Astrocyte of the cerebellum (primary cell): ENCODE data around the gene TMPRSS4.

ENCODE experiments used
- DNase-seq: peaks from one replicate; pipeline ENCODE4 v3.0.0-alpha.2; 2011; ENCODE audit warnings: low read depth
- H3K4me3 ChIP-seq: 2 replicates; pipeline ENCODE4 v1.5.1; 2011; ENCODE audit warnings: mild to moderate bottlenecking, low read depth, low read length, moderate library complexity
- CTCF ChIP-seq: IDR thresholded peaks from 2 replicates; pipeline ENCODE4 v1.5.1; 2012; ENCODE audit warnings: low read length, low read depth, moderate library complexity, mild to moderate bottlenecking; ENCODE audit errors: missing control alignments
- in situ Hi-C: cut with HindIII; loops from 2 replicates; pipeline ENCODE4 v1.10.0; 2017; ENCODE audit warnings: low sequenced_read_pairs

The TMPRSS4 gene

DNA sequence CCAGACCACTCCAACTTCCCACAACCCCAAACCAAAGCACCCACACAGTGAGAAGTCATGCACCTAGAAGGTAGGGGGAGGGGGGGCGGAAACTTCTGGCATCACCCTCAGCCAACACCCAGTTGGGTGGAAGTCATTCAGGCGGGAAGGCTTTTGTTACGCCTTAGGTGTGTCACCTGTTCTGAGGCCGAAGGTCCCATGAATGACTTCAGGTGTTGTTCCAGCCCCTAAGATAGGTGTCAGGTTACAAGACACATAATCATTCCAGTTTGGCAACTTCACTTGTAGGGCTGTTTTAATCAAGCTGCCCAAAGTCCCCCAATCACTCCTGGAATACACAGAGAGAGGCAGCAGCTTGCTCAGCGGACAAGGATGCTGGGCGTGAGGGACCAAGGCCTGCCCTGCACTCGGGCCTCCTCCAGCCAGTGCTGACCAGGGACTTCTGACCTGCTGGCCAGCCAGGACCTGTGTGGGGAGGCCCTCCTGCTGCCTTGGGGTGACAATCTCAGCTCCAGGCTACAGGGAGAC, at the start of gene TMPRSS4:
Gene TMPRSS4 (plus strand): TSS at position 325 of the 528 bp plus-strand sequence. CDS start 225 bp downstream, outside the sequence.
- TF ChIP-seq CTCF = no peak
- DNase-seq = no peak
- no peak within 1 kb of the TSS for H3K4me3 ChIP-seq
- in situ Hi-C loops = no loop called here

DNA sequence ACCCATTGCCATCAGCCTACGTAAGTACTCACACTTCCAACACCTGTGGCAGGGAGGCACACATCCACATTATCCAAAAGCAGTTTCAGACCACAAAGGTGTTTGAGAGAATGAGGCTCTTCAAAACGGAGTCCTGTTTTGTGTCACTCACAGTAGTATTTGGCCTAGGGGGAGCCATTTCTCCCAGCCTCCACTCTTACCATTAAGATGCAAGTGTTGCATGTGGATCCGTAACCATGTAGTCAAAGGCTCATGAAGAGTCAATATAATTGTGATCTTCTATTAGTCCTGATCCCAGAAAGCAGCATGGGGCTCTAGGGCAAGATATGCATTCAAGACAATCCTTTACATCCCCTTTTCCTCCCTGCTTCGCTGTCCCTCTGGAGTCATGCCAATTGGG, 49.2 kb upstream of the TMPRSS4 start:
- no peak for DNase-seq
- TF ChIP-seq CTCF = no peak
- H3K4me3 ChIP-seq = no peak overlapping the region
- in situ Hi-C loops = no loop called here

GRCh38 chr11:118028626-118029025, 48.3 kb upstream of the TMPRSS4 start:
- H3K4me3 ChIP-seq = no peak overlapping the region
- DNase-seq = no peak
- in situ Hi-C loops = no loop called here
- no peak for TF ChIP-seq CTCF

- no peak for DNase-seq
- TF ChIP-seq CTCF = no peak
- no peak overlapping the region for H3K4me3 ChIP-seq
- in situ Hi-C loops = no loop called here
Observed at GRCh38 chr11:118033443-118033842, 43.4 kb upstream of the TMPRSS4 start.

GRCh38 chr11:118042141-118042540, 34.7 kb upstream of the TMPRSS4 start:
- no peak for TF ChIP-seq CTCF
- DNase-seq = no peak
- in situ Hi-C loops = no loop called here
- H3K4me3 ChIP-seq = no peak overlapping the region

GRCh38 chr11:118042796-118043195, 34.1 kb upstream of the TMPRSS4 start:
- in situ Hi-C loops = no loop called here
- TF ChIP-seq CTCF = no peak
- no peak for DNase-seq

More at GRCh38 chr11:118042796-118043195, 34.1 kb upstream of the TMPRSS4 start:
- no peak overlapping the region for H3K4me3 ChIP-seq
